ENCODE data around the gene RNF26. TPM values are rescaled to one million over a fixed set of nuclear protein-coding genes. Genes with fewer than 3 reads are reported as not detected.
A peak's percentile ranks its signal among the peaks of the same experiment; 100 is the strongest.

The RNF26 gene
- total RNA-seq, 1 experiment from 2014 or later = 64.3 TPM

DNA sequence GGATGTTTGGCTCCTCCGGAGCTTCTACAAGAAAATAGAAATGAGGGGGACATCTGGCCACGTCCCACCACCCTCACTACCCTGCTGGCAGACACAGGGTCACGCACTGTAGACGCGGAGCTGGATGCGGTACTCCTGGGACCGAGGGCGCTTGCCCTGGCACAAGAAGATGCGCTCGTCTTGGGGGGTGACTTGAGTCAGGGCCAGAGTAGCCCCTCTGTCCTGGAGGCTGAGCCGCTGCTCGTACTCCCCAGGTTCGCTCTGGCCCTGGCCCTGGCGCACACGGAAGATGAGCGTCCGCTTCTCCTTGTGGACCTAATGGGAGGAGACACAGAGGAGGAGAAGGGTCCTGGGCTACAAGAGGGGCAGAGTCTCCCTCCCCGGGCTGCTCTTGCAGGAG, 19.6 kb upstream of the RNF26 start:
- Histone ChIP-seq H3K4me2 (no peak overlapping the region), H3K4me3 (no peak overlapping the region), H4K20me1 (ENCODE audit: insufficient read depth) (no peaks in the 10 kb centered on the region), H3K4me1 (replicated peaks; ENCODE audit: insufficient read depth) (peaks cover 31% of the 10 kb centered on the region), H3K27me3 (ENCODE audit: insufficient read depth, low read depth) (peaks cover 20% of the 10 kb centered on the region), H3K9me3 (ENCODE audit: insufficient read depth, low read depth) (no peaks in the 10 kb centered on the region), H2AFZ (no peak overlapping the region), H3F3A (ENCODE audit: insufficient read depth, low read depth) (peaks cover 14% of the 10 kb centered on the region; the same call in 1 of the 2 replicates), H3K9me2 (ENCODE audit: insufficient read depth) (no peaks in the 10 kb centered on the region), H3K36me3 (ENCODE audit: low read depth) (no peaks in the 10 kb centered on the region), H3K79me2 (ENCODE audit: low read depth) (no peaks in the 10 kb centered on the region), H3K27ac (no peak overlapping the region)
- TF ChIP-seq EZH2 (IDR thresholded peaks at IDR 0.05; ENCODE audit: low read depth) = no peak
- no peak for TF ChIP-seq CTCF (conservative IDR thresholded peaks at IDR 0.05)
- no peak for DNase-seq
- no TSS peak for BruUV-seq (replicated peaks)
- POLR2A ChIA-PET (ENCODE audit: unreplicated experiment) = interaction anchor here (0.5 to 0.6 kb wide), 3 partner anchors 20 to 516 kb away, joined by 3 to 4 read pairs (median 4); partner anchors contain the start of gene RNF26
- CTCF ChIA-PET = interaction anchor here (0.6 kb wide), 1 partner anchor 144 kb away, joined by 3 read pairs; no protein-coding TSS in a partner anchor
- intact Hi-C loops (cut with micrococcal nuclease; ENCODE audit: unreplicated experiment) = loop anchor here (5.0 kb wide), 3 partner anchors 107 to 402 kb away; partner anchors contain the start of genes CBL and DPAGT1

DNA sequence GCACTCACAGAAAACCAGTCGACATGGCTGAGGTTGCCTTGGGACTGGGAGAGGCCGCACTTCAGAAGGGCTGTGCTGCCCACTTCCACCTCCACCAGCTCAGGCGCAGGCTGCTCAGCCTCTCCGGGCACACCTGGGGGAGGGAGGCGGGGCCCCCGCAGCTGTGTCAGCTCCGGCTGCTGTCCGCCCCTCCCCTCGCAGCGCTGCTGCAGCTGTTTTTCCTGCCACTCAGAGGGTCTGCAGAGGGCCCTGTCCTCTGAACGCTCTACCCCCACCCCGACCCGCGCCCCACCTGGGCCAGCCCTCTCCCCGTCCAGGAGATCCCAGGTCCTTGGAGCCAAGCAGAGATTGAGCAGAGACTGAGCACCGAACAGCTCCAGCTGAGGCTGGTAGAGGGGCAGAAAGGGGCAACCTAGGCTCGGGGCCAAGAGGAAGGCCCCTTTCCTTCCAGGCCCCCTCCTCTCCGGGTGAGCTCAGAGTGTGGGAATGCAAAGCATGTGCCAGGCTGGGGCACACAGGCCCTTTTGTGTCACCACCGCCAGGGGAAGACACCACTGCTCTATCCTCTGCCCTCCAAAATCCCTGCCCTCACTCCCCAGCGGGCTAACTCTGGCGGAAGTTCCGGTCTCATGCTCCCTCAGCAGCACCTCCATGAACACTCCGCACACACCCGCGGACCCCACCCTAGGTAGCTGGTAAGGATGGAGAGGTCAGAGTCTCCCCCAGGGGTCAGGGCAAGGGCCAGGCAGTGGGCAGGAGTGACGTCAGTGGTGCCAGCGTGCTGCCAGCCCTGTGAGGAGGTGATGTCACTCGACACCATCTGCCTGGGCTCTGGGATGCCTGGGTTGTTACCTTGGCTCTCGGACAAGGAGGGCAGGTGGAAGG, 19.0 kb upstream of the RNF26 start:
- Histone ChIP-seq H4K20me1 (ENCODE audit: insufficient read depth) (no peaks in the 10 kb centered on the region), H3K27ac (no peak overlapping the region), H3K36me3 (ENCODE audit: low read depth) (no peaks in the 10 kb centered on the region), H3K4me2 (peak overlapping the region; percentile 96), H3K9me3 (ENCODE audit: insufficient read depth, low read depth) (no peaks in the 10 kb centered on the region), H3F3A (ENCODE audit: insufficient read depth, low read depth) (peaks cover 15% of the 10 kb centered on the region; the same call in 1 of the 2 replicates), H3K4me3 (peak overlapping the region; percentile 67), H2AFZ (peak overlapping the region; percentile 78; the same call in 1 of the 2 replicates), H3K4me1 (replicated peaks; ENCODE audit: insufficient read depth) (peaks cover 31% of the 10 kb centered on the region), H3K27me3 (ENCODE audit: insufficient read depth, low read depth) (peaks cover 20% of the 10 kb centered on the region), H3K79me2 (ENCODE audit: low read depth) (no peaks in the 10 kb centered on the region), H3K9me2 (ENCODE audit: insufficient read depth) (no peaks in the 10 kb centered on the region)
- BruUV-seq (replicated peaks) = no TSS peak
- TF ChIP-seq CTCF (conservative IDR thresholded peaks at IDR 0.05) (peak; percentile 34; the same call in 1 of the 2 replicates), EZH2 (IDR thresholded peaks at IDR 0.05; ENCODE audit: low read depth) (no peak)
- POLR2A ChIA-PET (ENCODE audit: unreplicated experiment) = interaction anchor here (0.5 to 0.6 kb wide), 3 partner anchors 19 to 516 kb away, joined by 3 to 4 read pairs (median 4); partner anchors contain the start of gene RNF26
- DNase-seq = peak; percentile 65 to 71
- intact Hi-C loops (cut with micrococcal nuclease; ENCODE audit: unreplicated experiment) = loop anchor here (5.0 kb wide), 3 partner anchors 108 to 403 kb away; partner anchors contain the start of genes CBL and DPAGT1
- CTCF ChIA-PET = interaction anchor here (0.6 kb wide), 2 partner anchors 144 to 632 kb away, joined by 3 read pairs; no protein-coding TSS in a partner anchor

GRCh38 chr11:119316016-119316728, 18.2 kb upstream of the RNF26 start:
- peak overlapping the region; percentile 78 for H2AFZ ChIP-seq
- no peaks in the 10 kb centered on the region for H3K9me2 ChIP-seq (ENCODE audit: insufficient read depth)
- ChIA-PET CTCF (interaction anchor here (0.6 kb wide), 1 partner anchor 632 kb away, joined by 3 read pairs; no protein-coding TSS in a partner anchor), POLR2A (ENCODE audit: unreplicated experiment) (interaction anchor here (0.6 kb wide), 1 partner anchor 404 kb away, joined by 5 read pairs; no protein-coding TSS in a partner anchor)
- no peaks in the 10 kb centered on the region for H4K20me1 ChIP-seq (ENCODE audit: insufficient read depth)
- peaks cover 31% of the 10 kb centered on the region for H3K4me1 ChIP-seq (replicated peaks; ENCODE audit: insufficient read depth)
- H3K9me3 ChIP-seq (ENCODE audit: insufficient read depth, low read depth) = no peaks in the 10 kb centered on the region
- H3K4me3 ChIP-seq = peak overlapping the region; percentile 67
- peak overlapping the region; percentile 96 for H3K4me2 ChIP-seq
- H3F3A ChIP-seq (ENCODE audit: insufficient read depth, low read depth) = peaks cover 15% of the 10 kb centered on the region; the same call in 1 of the 2 replicates
- no peak overlapping the region for H3K27ac ChIP-seq
- DNase-seq = peak in 1 of 2 experiments; percentile 54
- intact Hi-C loops (cut with micrococcal nuclease; ENCODE audit: unreplicated experiment) = loop anchor here (5.0 kb wide), 3 partner anchors 109 to 404 kb away; partner anchors contain the start of genes CBL and DPAGT1
- peaks cover 20% of the 10 kb centered on the region for H3K27me3 ChIP-seq (ENCODE audit: insufficient read depth, low read depth)
- no peaks in the 10 kb centered on the region for H3K79me2 ChIP-seq (ENCODE audit: low read depth)
- TF ChIP-seq CTCF (conservative IDR thresholded peaks at IDR 0.05) (no peak), EZH2 (IDR thresholded peaks at IDR 0.05; ENCODE audit: low read depth) (peak; percentile 71; the same call in 1 of the 2 replicates)
- BruUV-seq (replicated peaks) = TSS peak; percentile 49
- H3K36me3 ChIP-seq (ENCODE audit: low read depth) = no peaks in the 10 kb centered on the region

Data from PC-9 (cell line).